A549 treated with GW870086 at 1 μM for 4 hours (cell line): Measurements from ENCODE around the gene PTPRK. TPM values are rescaled to one million over a fixed set of nuclear protein-coding genes. Genes with fewer than 3 reads are reported as not detected.

ENCODE experiments used
- total RNA-seq: library from RNA; stranded (reverse); fragments of 200-300 nt; extraction: Qiagen RNA extraction; gene quantifications from 5 replicates; pipeline ENCODE4 v1.2.3, GENCODE V29; 2022; ENCODE audit warnings: low read depth

Gene PTPRK
- total RNA-seq = 12.1 to 16.2 TPM (median 15.3 TPM) in 5 replicates

DNA sequence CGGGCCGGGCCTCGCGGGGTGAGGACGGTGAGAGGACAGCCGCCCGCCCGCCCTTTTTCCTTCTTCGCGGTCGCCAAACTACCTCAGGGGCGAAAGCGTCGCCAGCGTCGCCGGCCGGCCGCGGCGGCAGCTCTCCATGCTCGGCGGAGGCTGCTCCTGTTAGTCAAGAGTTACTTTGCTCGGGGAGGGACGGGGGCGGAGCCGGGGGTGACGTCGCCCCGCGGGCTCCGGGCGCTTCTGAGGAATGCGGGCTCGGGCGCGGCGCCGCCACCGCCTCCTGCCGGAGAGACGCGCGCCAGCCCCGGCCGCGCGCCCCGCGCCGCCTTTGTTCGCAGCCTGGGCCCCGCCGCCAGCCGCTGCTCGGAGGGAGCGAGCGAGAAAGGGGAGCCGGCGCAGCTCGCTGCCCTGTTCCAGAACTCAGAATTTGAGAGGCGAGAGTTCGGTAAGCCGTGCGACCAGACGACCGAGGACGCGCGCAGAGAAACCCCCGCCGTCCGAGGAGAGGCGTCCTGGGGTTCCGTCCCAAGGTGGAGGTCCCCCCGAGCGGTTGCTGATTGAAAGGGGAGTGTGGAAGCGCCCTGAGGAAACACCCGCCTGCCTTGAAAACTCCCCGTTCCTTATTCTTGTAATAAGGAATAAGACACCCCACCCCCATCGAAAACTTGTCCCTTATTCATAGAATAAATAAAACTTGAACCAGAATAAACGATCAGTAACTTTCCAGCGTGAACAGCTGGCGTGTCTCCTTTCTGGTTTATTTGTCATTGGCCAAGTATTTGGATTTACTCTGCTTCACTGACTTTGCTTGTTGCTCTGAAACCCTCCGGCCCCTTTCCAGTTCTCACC is at the start of gene PTPRK:
PTPRK (minus strand) TSS at position 164 of the 846 bp plus-strand sequence. CDS start 241 bp downstream, outside the sequence.

